Heart right ventricle (tissue), 16 donors: ENCODE results near the gene NPR3. TPM values are rescaled to one million over a fixed set of nuclear protein-coding genes. Genes with fewer than 3 reads are reported as not detected.

Experiments
- ATAC-seq, 8 donors: fragments of 200-7000 bp; cut with Tn5 transposase; one replicate each; pipeline ENCODE4 v1.9.1; 2020; ENCODE audit warnings: mild to moderate bottlenecking in 8 of 8, moderate library complexity in 8 of 8, moderate number of reproducible peaks in 1 of 8
- DNase-seq, 2 donors: peaks; one replicate each; pipeline ENCODE4 v3.0.0-alpha.2; 2020
- H3K27ac ChIP-seq, 10 donors: fragments of 200-600 bp; sonication (generic) in 2 of 10; one replicate each; pipeline versions ENCODE4 v1.5.0 to v1.8.0; 2020 to 2022; ENCODE audit warnings: mild to moderate bottlenecking in 3 of 10
- H3K27me3 ChIP-seq, 7 donors: fragments of 200-600 bp; one replicate each; pipeline ENCODE4 v1.8.0; 2021 to 2022; ENCODE audit warnings: mild to moderate bottlenecking in 2 of 7
- H3K36me3 ChIP-seq, 9 donors: fragments of 200-600 bp; sonication (generic) in 1 of 9; one replicate each; pipeline versions ENCODE4 v1.5.0 to v1.8.0; 2020 to 2022; ENCODE audit warnings: mild to moderate bottlenecking in 2 of 9
- H3K4me1 ChIP-seq, 9 donors: fragments of 200-600 bp; sonication (generic) in 1 of 9; one replicate each; pipeline versions ENCODE4 v1.5.0 to v1.8.0; 2020 to 2022; ENCODE audit warnings: mild to moderate bottlenecking in 4 of 9
- H3K4me3 ChIP-seq, 10 donors: fragments of 200-600 bp; sonication (generic) in 2 of 10; one replicate each; pipeline versions ENCODE4 v1.5.0 to v1.8.0; 2020 to 2022; ENCODE audit warnings: mild to moderate bottlenecking in 7 of 10, moderate library complexity in 2 of 10
- H3K9me3 ChIP-seq, 11 donors: fragments of 200-600 bp in 10 of 11; sonication (generic) in 2 of 11; one replicate each; pipeline versions ENCODE4 v1.5.0 to v1.8.0; 2013 to 2022; ENCODE audit warnings: mild to moderate bottlenecking in 2 of 11, control low read depth in 1 of 11, moderate library complexity in 1 of 11
- WGBS, 2 donors: extraction: QIAGEN DNeasy Blood & Tissue Kit; methylation state at CpG; one replicate each; pipeline ENCODE4 v1.1.7; 2013; ENCODE audit warnings: inconsistent platforms in 1 of 2; 5-methylcytosine and 5-hydroxymethylcytosine counted together
- intact Hi-C, 10 donors: fragments of 100-400 bp; cut with DNase I; formaldehyde crosslinking; loops; one replicate each; pipeline versions ENCODE4 v1.11.1 to v1.14.2; 2022
- polyA plus RNA-seq, 2 donors: library from polyadenylated mRNA; stranded (reverse); fragments of 200-250 nt; gene quantifications; one replicate each; pipeline ENCODE4 v1.2.3, GENCODE V29; 2013
- total RNA-seq, 10 donors: library from RNA; stranded (reverse); fragmentation: NEBNext Ultra II Directional in 3 of 10; extraction: Animal tissue kit (Norgen Biotek cat#: 25700) in 3 of 10; gene quantifications; one replicate each; pipeline versions ENCODE4 v1.2.1 to v1.2.4, GENCODE V29; 2021 to 2023
- TF ChIP-seq, protein P1 (sequence below), 9 donors: fragments of 200-600 bp; sonication (generic) in 2 of 9; IDR thresholded peaks; one replicate each; pipeline versions ENCODE4 v1.5.0 to v1.8.0; 2021 to 2022; ENCODE audit warnings: antibody characterized with exemption in 9 of 9, mild to moderate bottlenecking in 5 of 9, moderate library complexity in 1 of 9
- donor health status: Arrhythmogenic right ventricular cardiomyopathy.
- donor health status: ischemic (EF 13 %, LVEDD 7.1; RV severe dilation, severe dysfunction).
- donor health status: healthy with polysubstance abuse.
- donor health status: DM: no; HTN: yes; CAD: no.
- donor health status: DM: no; HTN: no; CAD: no.
- donor health status: ischemic (EF 25% LVEDD 6.9; RV normal size, moderate dysfunction).
- donor health status: ischemic (EF 25% LVEDD 5.7; RV mildly dilated, moderate dysfunction).
- donor health status: healthy.
- donor health status: DM: yes; HTN: yes; CAD: no.
- donor health status: Ischemic cardiomyopathy.
- donor health status: ischemic (EF 35%, LVEDD 5.7; RV mildly dilated, moderate dysfunction).
- donor health status: nonischemic (EF 11% LVEDD 7.7; RV severe dilation, severe dysfunction).
- donor health status: DM: yes; HTN: yes; CAD: no.
- donor health status: PGD.
- donor health status: ischemic (EF 29% LVEDD 5.4; RV normal size, mild dysfunction).
- donor health status: nonischemic (EF 23%, LVEDD 6.1; RV moderate dilation, normal function).

NPR3 gene
- total and polyA plus RNA-seq, 12 donors: 6.0 to 135 (median 32.3) TPM

DNA sequence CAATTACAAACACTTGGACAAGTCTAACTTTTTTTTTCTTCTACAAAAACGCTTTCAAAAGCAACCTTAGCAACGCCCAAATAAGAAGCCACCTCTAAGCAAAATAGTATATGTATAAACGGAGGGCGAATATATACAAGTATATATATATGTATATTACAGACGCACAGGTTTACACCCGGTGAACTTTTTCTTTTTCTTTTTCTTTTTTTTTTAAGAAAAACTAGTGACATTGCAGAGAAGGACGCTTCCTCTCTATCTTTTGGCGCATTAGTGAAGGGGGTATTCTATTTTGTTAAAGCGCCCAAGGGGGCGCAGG, 200 bp downstream of the NPR3 start:
- Histone ChIP-seq H3K27me3 (peaks cover 0 to 84% (median 27%) of the 10 kb centered on the region in 7 donors), H3K4me3 (peak overlapping the region; percentile 36 to 92 (median 68)), H3K4me1 (peaks cover 7 to 50% (median 27%) of the 10 kb centered on the region in 9 donors), H3K9me3 (no peaks in the 10 kb centered on the region), H3K27ac (peak overlapping the region in 7 of 10 donors; percentile 27 to 96 (median 89)), H3K36me3 (no peaks in the 10 kb centered on the region)
- intact Hi-C loops: loop anchor here in 7 of 10 donors (5.0 to 10.0 kb wide), 8 partner anchors 141 to 711 kb away; no protein-coding TSS in a partner anchor
- WGBS, 2 donors: 0 to 2% methylated on average over 9 to 10 of the region's 10 CpGs
- DNase-seq: no peak
- TF ChIP-seq, protein P1, sequence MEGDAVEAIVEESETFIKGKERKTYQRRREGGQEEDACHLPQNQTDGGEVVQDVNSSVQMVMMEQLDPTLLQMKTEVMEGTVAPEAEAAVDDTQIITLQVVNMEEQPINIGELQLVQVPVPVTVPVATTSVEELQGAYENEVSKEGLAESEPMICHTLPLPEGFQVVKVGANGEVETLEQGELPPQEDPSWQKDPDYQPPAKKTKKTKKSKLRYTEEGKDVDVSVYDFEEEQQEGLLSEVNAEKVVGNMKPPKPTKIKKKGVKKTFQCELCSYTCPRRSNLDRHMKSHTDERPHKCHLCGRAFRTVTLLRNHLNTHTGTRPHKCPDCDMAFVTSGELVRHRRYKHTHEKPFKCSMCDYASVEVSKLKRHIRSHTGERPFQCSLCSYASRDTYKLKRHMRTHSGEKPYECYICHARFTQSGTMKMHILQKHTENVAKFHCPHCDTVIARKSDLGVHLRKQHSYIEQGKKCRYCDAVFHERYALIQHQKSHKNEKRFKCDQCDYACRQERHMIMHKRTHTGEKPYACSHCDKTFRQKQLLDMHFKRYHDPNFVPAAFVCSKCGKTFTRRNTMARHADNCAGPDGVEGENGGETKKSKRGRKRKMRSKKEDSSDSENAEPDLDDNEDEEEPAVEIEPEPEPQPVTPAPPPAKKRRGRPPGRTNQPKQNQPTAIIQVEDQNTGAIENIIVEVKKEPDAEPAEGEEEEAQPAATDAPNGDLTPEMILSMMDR (IDR thresholded peaks at IDR 0.05): no peak
- ATAC-seq: no peak

GRCh38 chr5:32711681-32712480, 760 bp downstream of the NPR3 start:
- peaks cover 0 to 84% (median 27%) of the 10 kb centered on the region in 7 donors for H3K27me3 ChIP-seq
- peak in 1 of 2 donors; percentile 41 for DNase-seq

DNA sequence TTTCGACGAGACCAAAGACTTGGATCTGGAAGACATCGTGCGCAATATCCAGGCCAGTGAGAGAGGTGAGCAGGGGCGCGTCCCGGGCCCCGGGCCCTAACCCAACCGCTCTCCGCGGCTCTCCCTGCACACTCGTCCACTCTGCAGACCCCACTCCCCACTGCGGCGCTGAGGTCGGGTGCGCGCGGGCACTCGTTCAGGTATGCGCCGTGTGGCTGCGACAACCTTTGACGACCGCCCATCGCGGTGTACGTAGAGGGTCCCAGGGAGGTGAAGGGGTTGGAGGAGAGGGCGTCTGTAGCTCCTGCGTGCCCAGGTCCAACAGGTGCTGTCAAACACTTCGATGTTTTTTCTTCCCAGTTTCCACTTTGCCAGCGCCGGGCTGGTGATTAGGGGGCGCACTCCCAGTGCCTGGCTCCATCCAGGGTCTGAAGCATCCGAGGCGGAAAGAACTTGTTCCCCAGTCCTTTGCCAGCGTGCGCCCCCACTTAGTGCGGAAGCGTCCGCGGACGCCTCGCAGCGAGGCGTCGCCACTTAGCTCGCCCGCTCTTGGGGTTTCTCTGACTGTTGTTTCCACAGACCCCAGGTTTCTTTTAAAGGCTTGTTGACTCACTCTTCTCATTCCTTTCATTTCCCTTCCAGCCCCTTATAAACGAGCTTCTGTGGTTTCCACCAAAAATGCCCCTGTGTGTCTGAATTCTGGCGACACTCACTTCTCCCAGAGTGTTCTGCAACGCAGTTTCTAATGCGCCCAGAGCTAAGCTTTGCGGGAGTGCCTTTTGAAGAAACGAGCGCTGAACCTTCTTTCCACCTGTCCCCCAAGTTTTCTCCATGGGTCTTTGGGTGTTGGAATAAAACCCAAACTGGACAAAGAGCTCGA, 1.6 kb downstream of the NPR3 start:
- Histone ChIP-seq H3K27ac (peak overlapping the region in 5 of 10 donors; percentile 40 to 96 (median 89)), H3K4me1 (peaks cover 7 to 50% (median 27%) of the 10 kb centered on the region in 9 donors), H3K36me3 (peaks cover 0 to 5% (median 0%) of the 10 kb centered on the region in 9 donors), H3K27me3 (peaks cover 0 to 84% (median 27%) of the 10 kb centered on the region in 7 donors), H3K4me3 (peak overlapping the region in 9 of 10 donors; percentile 54 to 92 (median 69)), H3K9me3 (peaks cover 0 to 4% (median 0%) of the 10 kb centered on the region in 11 donors)
- peak in 1 of 8 donors; percentile 2 for ATAC-seq
- TF ChIP-seq, protein P1 (IDR thresholded peaks at IDR 0.05): peak in 2 of 9 donors; percentile 20 to 26
- DNase-seq: no peak
- intact Hi-C loops: loop anchor here in 7 of 10 donors (5.0 to 10.0 kb wide), 8 partner anchors 140 to 710 kb away; no protein-coding TSS in a partner anchor
- WGBS, 2 donors: 15 to 17% methylated on average over 55 to 56 of the region's 56 CpGs

More at GRCh38 chr5:32711681-32712480, 760 bp downstream of the NPR3 start:
- no peaks in the 10 kb centered on the region for H3K9me3 ChIP-seq
- peak overlapping the region; percentile 36 to 92 (median 68) for H3K4me3 ChIP-seq
- TF ChIP-seq, protein P1 (IDR thresholded peaks at IDR 0.05): no peak
- H3K36me3 ChIP-seq: peaks cover 0 to under 1% (median 0%) of the 10 kb centered on the region in 9 donors
- H3K4me1 ChIP-seq: peaks cover 7 to 50% (median 27%) of the 10 kb centered on the region in 9 donors
- peak in 7 of 8 donors; percentile 6 to 60 (median 32) for ATAC-seq
- intact Hi-C loops: loop anchor here in 7 of 10 donors (5.0 to 10.0 kb wide), 8 partner anchors 140 to 710 kb away; no protein-coding TSS in a partner anchor
- peak overlapping the region in 8 of 10 donors; percentile 22 to 96 (median 72) for H3K27ac ChIP-seq
- WGBS, 2 donors: 1 to 2% methylated on average over 58 to 76 of the region's 76 CpGs
